Gastroesophageal sphincter (tissue), 3 donors: ENCODE results near the gene RXRA.

Experiments used
- EP300 ChIP-seq: sonication (generic); formaldehyde crosslinking; IDR thresholded peaks from one replicate; pipeline ENCODE4 v1.6.1; 2017; ENCODE audit warnings: antibody characterized with exemption, mild to moderate bottlenecking
- POLR2A ChIP-seq, 2 donors: fragments of 450-650 bp; IDR thresholded peaks; one replicate each; pipeline ENCODE4 v1.6.1; 2017; ENCODE audit warnings: antibody characterized with exemption in 2 of 2, mild to moderate bottlenecking in 2 of 2, moderate library complexity in 1 of 2
- POLR2AphosphoS5 ChIP-seq: sonication (generic); formaldehyde crosslinking; IDR thresholded peaks from one replicate; pipeline ENCODE4 v1.6.1; 2017; ENCODE audit warnings: antibody characterized with exemption
- TF ChIP-seq, protein P1 (sequence below), 4 experiments: fragments of 200-600 bp in 2 of 4; fragments of 450-650 bp in 2 of 4; sonication (generic) in 1 of 4; IDR thresholded peaks; one replicate each; pipeline ENCODE4 v1.5.1; 2017 to 2019; ENCODE audit warnings: antibody characterized with exemption in 4 of 4, mild to moderate bottlenecking in 2 of 4, moderate library complexity in 2 of 4

DNA sequence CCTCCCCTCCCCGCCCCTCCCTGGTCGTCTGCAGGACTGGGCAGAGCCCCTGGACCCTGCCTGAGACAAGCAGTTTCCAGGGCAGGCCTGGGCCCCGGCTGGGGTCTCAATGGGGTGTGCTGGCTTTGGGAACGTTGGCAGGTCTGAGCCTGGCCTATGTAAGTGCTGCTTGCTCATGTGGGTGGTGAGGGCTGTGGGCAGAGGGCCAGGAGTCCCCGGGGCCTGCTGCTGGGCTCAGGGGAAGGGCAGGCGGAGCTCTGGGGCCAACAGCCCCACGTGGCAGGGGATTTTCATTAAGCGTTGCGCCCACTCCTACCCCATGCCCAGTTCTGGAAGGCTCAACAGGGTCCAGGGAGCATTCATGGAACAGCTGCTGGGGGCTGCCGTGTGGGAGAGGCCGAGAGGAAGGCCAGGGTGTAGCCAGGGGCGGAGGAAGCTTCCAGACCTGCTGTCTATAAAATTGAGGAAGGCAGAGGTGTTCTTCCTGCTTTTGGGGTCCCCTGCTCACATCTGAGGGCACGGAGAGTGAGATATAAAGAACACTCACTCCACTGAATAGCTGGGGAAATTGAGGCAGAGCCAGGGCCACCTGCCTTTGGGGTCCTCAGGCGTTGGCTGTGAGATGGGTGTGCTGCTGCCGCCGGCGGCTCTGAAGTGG, 32.5 kb downstream of the RXRA start:
- no peak for TF ChIP-seq POLR2AphosphoS5
- TF ChIP-seq EP300 = no peak
- TF ChIP-seq, protein P1, sequence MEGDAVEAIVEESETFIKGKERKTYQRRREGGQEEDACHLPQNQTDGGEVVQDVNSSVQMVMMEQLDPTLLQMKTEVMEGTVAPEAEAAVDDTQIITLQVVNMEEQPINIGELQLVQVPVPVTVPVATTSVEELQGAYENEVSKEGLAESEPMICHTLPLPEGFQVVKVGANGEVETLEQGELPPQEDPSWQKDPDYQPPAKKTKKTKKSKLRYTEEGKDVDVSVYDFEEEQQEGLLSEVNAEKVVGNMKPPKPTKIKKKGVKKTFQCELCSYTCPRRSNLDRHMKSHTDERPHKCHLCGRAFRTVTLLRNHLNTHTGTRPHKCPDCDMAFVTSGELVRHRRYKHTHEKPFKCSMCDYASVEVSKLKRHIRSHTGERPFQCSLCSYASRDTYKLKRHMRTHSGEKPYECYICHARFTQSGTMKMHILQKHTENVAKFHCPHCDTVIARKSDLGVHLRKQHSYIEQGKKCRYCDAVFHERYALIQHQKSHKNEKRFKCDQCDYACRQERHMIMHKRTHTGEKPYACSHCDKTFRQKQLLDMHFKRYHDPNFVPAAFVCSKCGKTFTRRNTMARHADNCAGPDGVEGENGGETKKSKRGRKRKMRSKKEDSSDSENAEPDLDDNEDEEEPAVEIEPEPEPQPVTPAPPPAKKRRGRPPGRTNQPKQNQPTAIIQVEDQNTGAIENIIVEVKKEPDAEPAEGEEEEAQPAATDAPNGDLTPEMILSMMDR (IDR thresholded peaks at IDR 0.05) = no peak
- no peak for TF ChIP-seq POLR2A (IDR thresholded peaks at IDR 0.05)
